Keratinocyte (primary cell): ENCODE measurements around the gene KRTAP25-1. TPM values are rescaled to one million over a fixed set of nuclear protein-coding genes. Genes with fewer than 3 reads are reported as not detected.

Experiments
- DNase-seq: peaks from one replicate; pipeline ENCODE4 v3.0.0-alpha.2; 2011; ENCODE audit warnings: low read depth, missing footprints, low spot score
- FAIRE-seq: peaks from 2 replicates; lab custom pipeline; 2011; peaks lifted over from hg19 to GRCh38; lab: Jason Lieb, UNC
- H2AFZ ChIP-seq: 2 replicates; pipeline ENCODE4 v1.6.0; 2012; ENCODE audit warnings: low read length, control low read depth, inconsistent platforms; ENCODE audit not compliant: control insufficient read depth
- H3K27ac ChIP-seq: 2 replicates; pipeline ENCODE4 v1.5.1; 2011; ENCODE audit warnings: low read length; ENCODE audit not compliant: control insufficient read depth, insufficient read depth
- H3K27me3 ChIP-seq: 3 replicates; pipeline ENCODE4 v1.6.0; 2011; ENCODE audit warnings: low read length; ENCODE audit not compliant: control insufficient read depth, insufficient read depth; ENCODE audit errors: extremely low read depth
- H3K36me3 ChIP-seq, 2 experiments: 2 replicates in 1 of 2; 3 replicates in 1 of 2; pipeline ENCODE4 v1.5.1; 2011; ENCODE audit warnings: low read length in 2 of 2, mild to moderate bottlenecking in 1 of 2; ENCODE audit not compliant: control insufficient read depth in 2 of 2, insufficient read depth in 2 of 2; ENCODE audit errors: extremely low read depth in 1 of 2
- H3K4me1 ChIP-seq: 3 replicates; pipeline ENCODE4 v1.5.1; 2011; ENCODE audit warnings: low read length; ENCODE audit not compliant: control insufficient read depth, insufficient read depth; ENCODE audit errors: extremely low read depth
- H3K4me2 ChIP-seq: 3 replicates; pipeline ENCODE4 v1.6.0; 2011; ENCODE audit warnings: low read depth, low read length; ENCODE audit not compliant: control insufficient read depth, insufficient read depth; ENCODE audit errors: extremely low read depth
- H3K4me3 ChIP-seq, 3 experiments: fragments of 200-600 bp in 1 of 3; sonication (generic) in 1 of 3; 2 replicates in 2 of 3; 3 replicates in 1 of 3; pipeline ENCODE4 v1.5.1; 2011 to 2016; ENCODE audit warnings: low read length in 3 of 3, mild to moderate bottlenecking in 3 of 3, control low read depth in 2 of 3, inconsistent platforms in 1 of 3, low read depth in 1 of 3, mixed read lengths in 1 of 3, mixed run types in 1 of 3, moderate library complexity in 1 of 3; ENCODE audit not compliant: control insufficient read depth in 2 of 3, insufficient read depth in 2 of 3; ENCODE audit errors: extremely low read depth in 1 of 3
- H3K79me2 ChIP-seq: 2 replicates; pipeline ENCODE4 v1.6.0; 2012; ENCODE audit warnings: low read length; ENCODE audit not compliant: control insufficient read depth, insufficient read depth
- H3K9ac ChIP-seq: 3 replicates; pipeline ENCODE4 v1.6.0; 2011; ENCODE audit warnings: low read length; ENCODE audit not compliant: control insufficient read depth, insufficient read depth; ENCODE audit errors: extremely low read depth
- H3K9me1 ChIP-seq: 3 replicates; pipeline ENCODE4 v1.6.0; 2011; ENCODE audit warnings: low read length; ENCODE audit not compliant: control insufficient read depth, insufficient read depth; ENCODE audit errors: extremely low read depth
- H3K9me3 ChIP-seq: 2 replicates; pipeline ENCODE4 v1.5.1; 2012; ENCODE audit warnings: low read depth, low read length; ENCODE audit not compliant: control insufficient read depth
- H4K20me1 ChIP-seq: 3 replicates; pipeline ENCODE4 v1.6.0; 2011; ENCODE audit warnings: low read length; ENCODE audit not compliant: control insufficient read depth, insufficient read depth; ENCODE audit errors: extremely low read depth
- CTCF ChIP-seq, 3 experiments: IDR thresholded peaks in 1 of 3; conservative IDR thresholded peaks in 1 of 3; optimal IDR thresholded peaks in 1 of 3; 2 replicates in 2 of 3; 3 replicates in 1 of 3; pipeline versions ENCODE3 to v1.5.1; 2011; ENCODE audit warnings: low read length in 3 of 3, mild to moderate bottlenecking in 3 of 3, moderate library complexity in 2 of 3, control low read depth in 1 of 3, inconsistent platforms in 1 of 3; ENCODE audit not compliant: insufficient read depth in 2 of 3; ENCODE audit errors: extremely low read depth in 1 of 3
- EZH2 ChIP-seq: IDR thresholded peaks from one replicate; pipeline ENCODE4 v1.6.1; 2012; ENCODE audit warnings: inconsistent platforms, mild to moderate bottlenecking, low read length, moderate library complexity
- dilution Hi-C: fragments of 300-500 bp; cut with MboI; formaldehyde crosslinking; loops from one replicate; pipeline ENCODE4 v1.7.0; 2020; ENCODE audit warnings: low sequenced_read_pairs; ENCODE audit not compliant: extremely low pct_ligation_motif_present
- polyA minus RNA-seq, 3 experiments: library from RNA; depleted of rRNA, polyadenylated mRNA; stranded (reverse); fragments of >200 nt; gene quantifications; 1 replicate in 1 of 3; 2 replicates in 1 of 3; 3 replicates in 1 of 3; pipeline ENCODE4 v1.2.3, GENCODE V29; 2011
- polyA plus RNA-seq, 5 experiments: library from polyadenylated mRNA; depleted of rRNA in 3 of 5; stranded (reverse) in 3 of 5; stranded (forward) in 1 of 5; unstranded in 1 of 5; fragments of >200 nt; gene quantifications; 1 replicate in 1 of 5; 2 replicates in 3 of 5; 3 replicates in 1 of 5; pipeline versions ENCODE4 v1.2.1 to v1.2.3, GENCODE V29; 2011 to 2012; ENCODE audit warnings: missing spikeins in 2 of 5, low read depth in 1 of 5, low replicate concordance in 1 of 5

KRTAP25-1 gene
- polyA plus RNA-seq, result not detected in 3 replicates
- polyA plus RNA-seq (2011; ENCODE audit: low read depth), result not detected
- not detected in 2 replicates for polyA plus RNA-seq (2011; cell fraction: cytosol; rRNA removed)
- not detected in 2 replicates for polyA plus RNA-seq (2011; cell fraction: nucleus; rRNA removed)
- not detected in 2 replicates for polyA plus RNA-seq (2012; ENCODE audit: low replicate concordance)
- polyA minus RNA-seq, result not detected in 3 replicates
- polyA minus RNA-seq (2011; cell fraction: cytosol; rRNA and poly(A)+ RNA removed), result not detected
- polyA minus RNA-seq (2011; cell fraction: nucleus; rRNA and poly(A)+ RNA removed), result not detected in 2 replicates

- Histone ChIP-seq H3K27me3 (no peaks in the 10 kb centered on the region), H2AFZ (no peak within 1 kb of the TSS), H3K9me3 (no peaks in the 10 kb centered on the region), H3K27ac (no peak within 1 kb of the TSS), H3K4me3 (no peak within 1 kb of the TSS), H3K79me2 (no peaks in the 10 kb centered on the region), H3K9ac (no peak within 1 kb of the TSS), H3K36me3 (no peaks in the 10 kb centered on the region), H4K20me1 (no peaks in the 10 kb centered on the region), H3K9me1 (no peaks in the 10 kb centered on the region), H3K4me1 (no peaks in the 10 kb centered on the region), H3K4me2 (no peak within 1 kb of the TSS)
- dilution Hi-C loops, result no loop called here
- DNase-seq, result no peak
- FAIRE-seq, result no peak
- TF ChIP-seq EZH2, result no peak
- TF ChIP-seq CTCF (optimal IDR thresholded peaks at IDR 0.05 in 1 of 3, IDR thresholded peaks at IDR 0.05 in 1 of 3, conservative IDR thresholded peaks at IDR 0.05 in 1 of 3; ENCODE audit: extremely low read depth in 1 of 3, insufficient read depth in 2 of 3, low read length in 3 of 3), result no peak
Measured at GRCh38 chr21:30289215-30289614, at the start of gene KRTAP25-1. TSS of gene KRTAP25-1 (minus strand) at chr21:30289514. CDS start at chr21:30289490, 24 bp downstream.

- Histone ChIP-seq H3K27ac (no peak overlapping the region), H3K9ac (no peak overlapping the region), H3K4me1 (no peaks in the 10 kb centered on the region), H3K9me1 (no peaks in the 10 kb centered on the region), H3K79me2 (no peaks in the 10 kb centered on the region), H4K20me1 (no peaks in the 10 kb centered on the region), H2AFZ (no peak overlapping the region), H3K36me3 (no peaks in the 10 kb centered on the region), H3K27me3 (no peaks in the 10 kb centered on the region), H3K9me3 (no peaks in the 10 kb centered on the region), H3K4me2 (no peak overlapping the region), H3K4me3 (no peak overlapping the region)
- dilution Hi-C loops, result no loop called here
- FAIRE-seq, result no peak
- TF ChIP-seq CTCF (optimal IDR thresholded peaks at IDR 0.05 in 1 of 3, IDR thresholded peaks at IDR 0.05 in 1 of 3, conservative IDR thresholded peaks at IDR 0.05 in 1 of 3; ENCODE audit: extremely low read depth in 1 of 3, insufficient read depth in 2 of 3, low read length in 3 of 3) (no peak), EZH2 (no peak)
- no peak for DNase-seq
Measured at GRCh38 chr21:30338717-30339116, 49.4 kb upstream of the KRTAP25-1 start.
